ENCODE measurements around the gene GAS7.

DNA sequence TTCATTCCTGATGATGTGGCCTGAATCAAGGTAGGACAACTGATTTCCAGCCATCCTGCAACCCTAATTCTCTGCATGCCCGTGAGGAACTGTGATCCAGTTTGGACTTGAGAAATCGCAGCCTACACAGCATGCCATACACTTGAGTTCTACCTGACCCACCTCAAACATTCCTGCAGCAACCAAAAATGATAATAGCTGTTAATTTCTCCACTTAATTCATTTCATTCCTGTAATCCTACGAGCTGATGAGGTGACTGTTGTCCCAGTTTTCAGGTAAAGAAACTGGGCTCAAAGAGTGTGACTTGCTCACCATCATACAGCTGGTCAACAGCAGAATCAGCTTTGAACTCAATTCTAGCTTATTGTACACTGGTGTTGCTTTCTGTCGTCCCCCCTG lies 2.2 kb upstream of the GAS7 start:
- TF ChIP-seq, protein P1, sequence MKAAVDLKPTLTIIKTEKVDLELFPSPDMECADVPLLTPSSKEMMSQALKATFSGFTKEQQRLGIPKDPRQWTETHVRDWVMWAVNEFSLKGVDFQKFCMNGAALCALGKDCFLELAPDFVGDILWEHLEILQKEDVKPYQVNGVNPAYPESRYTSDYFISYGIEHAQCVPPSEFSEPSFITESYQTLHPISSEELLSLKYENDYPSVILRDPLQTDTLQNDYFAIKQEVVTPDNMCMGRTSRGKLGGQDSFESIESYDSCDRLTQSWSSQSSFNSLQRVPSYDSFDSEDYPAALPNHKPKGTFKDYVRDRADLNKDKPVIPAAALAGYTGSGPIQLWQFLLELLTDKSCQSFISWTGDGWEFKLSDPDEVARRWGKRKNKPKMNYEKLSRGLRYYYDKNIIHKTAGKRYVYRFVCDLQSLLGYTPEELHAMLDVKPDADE (IDR thresholded peaks at IDR 0.05): no peak
- TF ChIP-seq POLR2AphosphoS5 (IDR thresholded peaks at IDR 0.05; ENCODE audit: low read depth): no peak
- no peak for TF ChIP-seq EZH2phosphoT487 (IDR thresholded peaks at IDR 0.05; ENCODE audit: unreplicated experiment)
- TF ChIP-seq, protein P2, sequence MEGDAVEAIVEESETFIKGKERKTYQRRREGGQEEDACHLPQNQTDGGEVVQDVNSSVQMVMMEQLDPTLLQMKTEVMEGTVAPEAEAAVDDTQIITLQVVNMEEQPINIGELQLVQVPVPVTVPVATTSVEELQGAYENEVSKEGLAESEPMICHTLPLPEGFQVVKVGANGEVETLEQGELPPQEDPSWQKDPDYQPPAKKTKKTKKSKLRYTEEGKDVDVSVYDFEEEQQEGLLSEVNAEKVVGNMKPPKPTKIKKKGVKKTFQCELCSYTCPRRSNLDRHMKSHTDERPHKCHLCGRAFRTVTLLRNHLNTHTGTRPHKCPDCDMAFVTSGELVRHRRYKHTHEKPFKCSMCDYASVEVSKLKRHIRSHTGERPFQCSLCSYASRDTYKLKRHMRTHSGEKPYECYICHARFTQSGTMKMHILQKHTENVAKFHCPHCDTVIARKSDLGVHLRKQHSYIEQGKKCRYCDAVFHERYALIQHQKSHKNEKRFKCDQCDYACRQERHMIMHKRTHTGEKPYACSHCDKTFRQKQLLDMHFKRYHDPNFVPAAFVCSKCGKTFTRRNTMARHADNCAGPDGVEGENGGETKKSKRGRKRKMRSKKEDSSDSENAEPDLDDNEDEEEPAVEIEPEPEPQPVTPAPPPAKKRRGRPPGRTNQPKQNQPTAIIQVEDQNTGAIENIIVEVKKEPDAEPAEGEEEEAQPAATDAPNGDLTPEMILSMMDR (conservative IDR thresholded peaks at IDR 0.05; ENCODE audit: low read depth in 2 of 2): no peak
- no peak for TF ChIP-seq STAT1 (IDR thresholded peaks at IDR 0.05; ENCODE audit: unreplicated experiment)
- TF ChIP-seq, protein P3, sequence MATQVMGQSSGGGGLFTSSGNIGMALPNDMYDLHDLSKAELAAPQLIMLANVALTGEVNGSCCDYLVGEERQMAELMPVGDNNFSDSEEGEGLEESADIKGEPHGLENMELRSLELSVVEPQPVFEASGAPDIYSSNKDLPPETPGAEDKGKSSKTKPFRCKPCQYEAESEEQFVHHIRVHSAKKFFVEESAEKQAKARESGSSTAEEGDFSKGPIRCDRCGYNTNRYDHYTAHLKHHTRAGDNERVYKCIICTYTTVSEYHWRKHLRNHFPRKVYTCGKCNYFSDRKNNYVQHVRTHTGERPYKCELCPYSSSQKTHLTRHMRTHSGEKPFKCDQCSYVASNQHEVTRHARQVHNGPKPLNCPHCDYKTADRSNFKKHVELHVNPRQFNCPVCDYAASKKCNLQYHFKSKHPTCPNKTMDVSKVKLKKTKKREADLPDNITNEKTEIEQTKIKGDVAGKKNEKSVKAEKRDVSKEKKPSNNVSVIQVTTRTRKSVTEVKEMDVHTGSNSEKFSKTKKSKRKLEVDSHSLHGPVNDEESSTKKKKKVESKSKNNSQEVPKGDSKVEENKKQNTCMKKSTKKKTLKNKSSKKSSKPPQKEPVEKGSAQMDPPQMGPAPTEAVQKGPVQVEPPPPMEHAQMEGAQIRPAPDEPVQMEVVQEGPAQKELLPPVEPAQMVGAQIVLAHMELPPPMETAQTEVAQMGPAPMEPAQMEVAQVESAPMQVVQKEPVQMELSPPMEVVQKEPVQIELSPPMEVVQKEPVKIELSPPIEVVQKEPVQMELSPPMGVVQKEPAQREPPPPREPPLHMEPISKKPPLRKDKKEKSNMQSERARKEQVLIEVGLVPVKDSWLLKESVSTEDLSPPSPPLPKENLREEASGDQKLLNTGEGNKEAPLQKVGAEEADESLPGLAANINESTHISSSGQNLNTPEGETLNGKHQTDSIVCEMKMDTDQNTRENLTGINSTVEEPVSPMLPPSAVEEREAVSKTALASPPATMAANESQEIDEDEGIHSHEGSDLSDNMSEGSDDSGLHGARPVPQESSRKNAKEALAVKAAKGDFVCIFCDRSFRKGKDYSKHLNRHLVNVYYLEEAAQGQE (IDR thresholded peaks at IDR 0.05; ENCODE audit: unreplicated experiment): no peak
- TF ChIP-seq EZH2 (IDR thresholded peaks at IDR 0.05; ENCODE audit: low read depth, unreplicated experiment): no peak
- no peak for TF ChIP-seq CREB1 (CRISPR knock-in tag; IDR thresholded peaks at IDR 0.05; ENCODE audit: low read depth)
- no peak for TF ChIP-seq NANOG (IDR thresholded peaks at IDR 0.05; ENCODE audit: borderline replicate concordance)
